Smooth muscle cell (in vitro differentiated cells): ENCODE results near the gene PLEKHA1. TPM values are rescaled to one million over a fixed set of nuclear protein-coding genes. Genes with fewer than 3 reads are reported as not detected.

ENCODE experiments used
- DNase-seq: peaks from one replicate; lab custom pipeline; 2025; ENCODE audit not compliant: unreplicated experiment; lab: John Stamatoyannopoulos, UW
- H2AFZ ChIP-seq: fragments of 200-600 bp; sonication (generic); 2 replicates; pipeline ENCODE4 v1.6.0; 2016; ENCODE audit warnings: antibody characterized with exemption, low read depth, mild to moderate bottlenecking
- H3F3A ChIP-seq: fragments of 200-600 bp; sonication (generic); 2 replicates; pipeline ENCODE4 v1.6.0; 2017; ENCODE audit warnings: antibody characterized with exemption, low read depth
- H3K27ac ChIP-seq: fragments of 200-600 bp; sonication (generic); 2 replicates; pipeline ENCODE4 v1.5.1; 2016; ENCODE audit warnings: low read depth, mild to moderate bottlenecking
- H3K27me3 ChIP-seq: fragments of 200-600 bp; sonication (generic); 2 replicates; pipeline ENCODE4 v1.6.1; 2016; ENCODE audit warnings: low read depth, mild to moderate bottlenecking
- H3K36me3 ChIP-seq: fragments of 200-600 bp; sonication (generic); 2 replicates; pipeline ENCODE4 v1.5.1; 2016; ENCODE audit warnings: low read depth
- H3K4me1 ChIP-seq: fragments of 200-600 bp; sonication (generic); 2 replicates; pipeline ENCODE4 v1.5.1; 2016; ENCODE audit warnings: low read depth
- H3K4me2 ChIP-seq: fragments of 200-600 bp; sonication (generic); 2 replicates; pipeline ENCODE4 v1.6.0; 2016; ENCODE audit warnings: mild to moderate bottlenecking
- H3K4me3 ChIP-seq: fragments of 200-600 bp; sonication (generic); 2 replicates; pipeline ENCODE4 v1.5.1; 2016; ENCODE audit warnings: mild to moderate bottlenecking
- H3K79me2 ChIP-seq: fragments of 200-600 bp; sonication (generic); 2 replicates; pipeline ENCODE4 v1.6.0; 2016; ENCODE audit warnings: low read depth, mild to moderate bottlenecking
- H3K9ac ChIP-seq: fragments of 200-600 bp; sonication (generic); 2 replicates; pipeline ENCODE4 v1.6.0; 2016; ENCODE audit warnings: low read depth
- H3K9me3 ChIP-seq: fragments of 200-600 bp; sonication (generic); replicated peaks from 2 replicates; pipeline ENCODE4 v1.5.1; 2016; ENCODE audit warnings: low read depth
- H4K20me1 ChIP-seq: fragments of 200-600 bp; sonication (generic); 2 replicates; pipeline ENCODE4 v1.6.0; 2016; ENCODE audit warnings: low read depth
- WGBS: methylation state at CpG from one replicate; pipeline ENCODE4 v1.1.7; 2016; ENCODE audit warnings: low lambda C conversion rate; 5-methylcytosine and 5-hydroxymethylcytosine counted together
- polyA plus RNA-seq: library from polyadenylated mRNA; unstranded; fragments of >200 nt; fragmentation: Nextera tagmentation; extraction: Ambion mirVana; gene quantifications from 2 replicates; pipeline ENCODE4 v1.2.1, GENCODE V29; 2016
- total RNA-seq: library from RNA; depleted of rRNA; stranded (reverse); fragments of >200 nt; gene quantifications from 2 replicates; pipeline ENCODE4 v1.2.3, GENCODE V29; 2014
- TF ChIP-seq, protein P1 (sequence below): fragments of 200-600 bp; sonication (generic); IDR thresholded peaks from 2 replicates; pipeline ENCODE4 v1.5.1; 2017; ENCODE audit warnings: borderline replicate concordance, mild to moderate bottlenecking, antibody characterized with exemption; ENCODE audit not compliant: insufficient read depth, poor library complexity, severe bottlenecking

The PLEKHA1 gene
- total and polyA plus RNA-seq, 2 experiments from 2014 or later: 22.7 to 24.6 TPM

- Histone ChIP-seq H3K36me3 (no peaks in the 10 kb centered on the region), H3K27me3 (no peaks in the 10 kb centered on the region), H3K9me3 (no peaks in the 10 kb centered on the region), H3K27ac (peak overlapping the region; percentile 85), H3K9ac (peak overlapping the region; percentile 50), H3F3A (peaks cover 24% of the 10 kb centered on the region), H3K4me1 (peaks cover 19% of the 10 kb centered on the region), H4K20me1 (peaks cover 5% of the 10 kb centered on the region), H2AFZ (no peak overlapping the region), H3K4me3 (no peak overlapping the region), H3K4me2 (peak overlapping the region; percentile 63), H3K79me2 (peaks cover 33% of the 10 kb centered on the region)
- TF ChIP-seq, protein P1, sequence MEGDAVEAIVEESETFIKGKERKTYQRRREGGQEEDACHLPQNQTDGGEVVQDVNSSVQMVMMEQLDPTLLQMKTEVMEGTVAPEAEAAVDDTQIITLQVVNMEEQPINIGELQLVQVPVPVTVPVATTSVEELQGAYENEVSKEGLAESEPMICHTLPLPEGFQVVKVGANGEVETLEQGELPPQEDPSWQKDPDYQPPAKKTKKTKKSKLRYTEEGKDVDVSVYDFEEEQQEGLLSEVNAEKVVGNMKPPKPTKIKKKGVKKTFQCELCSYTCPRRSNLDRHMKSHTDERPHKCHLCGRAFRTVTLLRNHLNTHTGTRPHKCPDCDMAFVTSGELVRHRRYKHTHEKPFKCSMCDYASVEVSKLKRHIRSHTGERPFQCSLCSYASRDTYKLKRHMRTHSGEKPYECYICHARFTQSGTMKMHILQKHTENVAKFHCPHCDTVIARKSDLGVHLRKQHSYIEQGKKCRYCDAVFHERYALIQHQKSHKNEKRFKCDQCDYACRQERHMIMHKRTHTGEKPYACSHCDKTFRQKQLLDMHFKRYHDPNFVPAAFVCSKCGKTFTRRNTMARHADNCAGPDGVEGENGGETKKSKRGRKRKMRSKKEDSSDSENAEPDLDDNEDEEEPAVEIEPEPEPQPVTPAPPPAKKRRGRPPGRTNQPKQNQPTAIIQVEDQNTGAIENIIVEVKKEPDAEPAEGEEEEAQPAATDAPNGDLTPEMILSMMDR: no peak
- 95% methylated on average over 4 of the region's 4 CpGs for WGBS
- DNase-seq: no peak
Observed at GRCh38 chr10:122469848-122470247, 95.3 kb downstream of the PLEKHA1 start.

GRCh38 chr10:122471531-122472177, 97.1 kb downstream of the PLEKHA1 start:
- peaks cover 36% of the 10 kb centered on the region for H3K4me1 ChIP-seq
- no peak overlapping the region for H2AFZ ChIP-seq
- H4K20me1 ChIP-seq: no peaks in the 10 kb centered on the region
- H3K9me3 ChIP-seq: no peaks in the 10 kb centered on the region
- peaks cover 31% of the 10 kb centered on the region for H3F3A ChIP-seq
- no peak for DNase-seq
- peak overlapping the region; percentile 34 for H3K27ac ChIP-seq
- no peaks in the 10 kb centered on the region for H3K36me3 ChIP-seq
- TF ChIP-seq, protein P1: no peak
- H3K4me3 ChIP-seq: no peak overlapping the region
- H3K4me2 ChIP-seq: peak overlapping the region; percentile 33
- no peak overlapping the region for H3K9ac ChIP-seq
- H3K79me2 ChIP-seq: peaks cover 24% of the 10 kb centered on the region
- no peaks in the 10 kb centered on the region for H3K27me3 ChIP-seq
- WGBS: 84% methylated on average over 4 of the region's 4 CpGs

- Histone ChIP-seq H3K4me2 (no peak overlapping the region), H3K4me1 (peaks cover 36% of the 10 kb centered on the region), H3K9me3 (no peaks in the 10 kb centered on the region), H3K79me2 (peaks cover 15% of the 10 kb centered on the region), H3K27ac (no peak overlapping the region), H3F3A (peaks cover 39% of the 10 kb centered on the region), H3K9ac (no peak overlapping the region), H3K4me3 (no peak overlapping the region), H3K36me3 (no peaks in the 10 kb centered on the region), H2AFZ (no peak overlapping the region), H4K20me1 (no peaks in the 10 kb centered on the region), H3K27me3 (no peaks in the 10 kb centered on the region)
- WGBS: 94% methylated on average over 8 of the region's 8 CpGs
- DNase-seq: no peak
- TF ChIP-seq, protein P1: no peak
Observed at GRCh38 chr10:122473116-122473515, 98.6 kb downstream of the PLEKHA1 start.
